ENCODE measurements around the gene PCGF2.

DNA sequence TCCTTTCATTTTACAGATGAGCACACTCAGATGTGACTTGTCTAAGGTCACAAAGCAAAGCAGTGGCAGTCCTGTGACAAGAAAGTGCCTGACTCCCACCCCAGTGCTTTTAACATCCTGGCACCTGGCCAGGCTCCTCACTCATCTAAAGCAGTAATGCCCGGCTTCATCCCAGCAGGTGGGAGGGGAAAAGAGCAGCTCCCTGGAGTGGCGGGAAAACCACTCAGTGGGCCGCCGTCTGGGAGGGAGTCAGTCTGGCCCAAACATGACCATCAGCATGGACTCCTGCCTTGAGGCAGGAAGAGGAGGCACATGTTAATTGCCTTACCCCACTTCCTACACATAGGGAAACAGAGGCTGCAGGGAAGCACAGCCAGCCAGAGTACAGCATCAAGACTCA, 2.6 kb downstream of the PCGF2 start:
- TF ChIP-seq POLR2A (IDR thresholded peaks at IDR 0.05) (no peak), EP300 (IDR thresholded peaks at IDR 0.05) (no peak)

Measured in suprapubic skin (tissue), 2 donors.